ENCODE data around the gene CIZ1.

GRCh38 chr9:128159522-128159783 lies 31.9 kb downstream of the CIZ1 start:
- TF ChIP-seq CTCF (IDR thresholded peaks at IDR 0.05 in 2 of 3, conservative IDR thresholded peaks at IDR 0.05 in 1 of 3; ENCODE audit: control insufficient read depth in 2 of 3, extremely low read depth in 1 of 3, insufficient read depth in 1 of 3, low read depth in 3 of 3, low read length in 3 of 3), result no peak
- TF ChIP-seq ZBTB40 (IDR thresholded peaks at IDR 0.05; ENCODE audit: borderline replicate concordance), result peak; percentile 52; the same call in 1 of the 2 replicates
- no peak for TF ChIP-seq POLR2A (IDR thresholded peaks at IDR 0.05; ENCODE audit: low read depth, low read length)
- TF ChIP-seq FOXK2 (IDR thresholded peaks at IDR 0.05), result no peak
- no peak for TF ChIP-seq ZBTB33 (IDR thresholded peaks at IDR 0.05)
